Stimulated activated CD4-positive, alpha-beta T cell treated with anti-CD3 and anti-CD28 coated beads, Interleukin-1b, Interleukin-23, amount 100 ng/mL, for 24 hours (primary cell): ENCODE data around the gene TMEM235.
"Not testable (repeated sequence)": the region's sequence is repeated elsewhere in the genome, so short reads cannot be mapped to it uniquely, and the experiment has no call there.

ENCODE experiments used
- DNase-seq, 4 experiments: peaks; one replicate each; pipeline ENCODE4 v3.0.0-alpha.2; 2020; ENCODE audit warnings: low read depth in 4 of 4, low spot score in 1 of 4

Gene TMEM235

DNA sequence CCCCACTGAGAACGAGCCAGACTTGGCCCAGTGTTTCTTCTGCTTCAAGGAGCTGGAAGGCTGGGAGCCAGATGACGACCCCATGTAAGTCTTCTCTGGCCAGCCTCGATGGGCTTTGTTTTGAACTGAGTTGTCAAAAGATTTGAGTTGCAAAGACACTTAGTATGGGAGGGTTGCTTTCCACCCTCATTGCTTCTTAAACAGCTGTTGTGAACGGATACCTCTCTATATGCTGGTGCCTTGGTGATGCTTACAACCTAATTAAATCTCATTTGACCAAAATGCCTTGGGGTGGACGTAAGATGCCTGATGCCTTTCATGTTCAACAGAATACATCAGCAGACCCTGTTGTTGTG is 16.7 kb upstream of the TMEM235 start:
- DNase-seq, result no peak

DNA sequence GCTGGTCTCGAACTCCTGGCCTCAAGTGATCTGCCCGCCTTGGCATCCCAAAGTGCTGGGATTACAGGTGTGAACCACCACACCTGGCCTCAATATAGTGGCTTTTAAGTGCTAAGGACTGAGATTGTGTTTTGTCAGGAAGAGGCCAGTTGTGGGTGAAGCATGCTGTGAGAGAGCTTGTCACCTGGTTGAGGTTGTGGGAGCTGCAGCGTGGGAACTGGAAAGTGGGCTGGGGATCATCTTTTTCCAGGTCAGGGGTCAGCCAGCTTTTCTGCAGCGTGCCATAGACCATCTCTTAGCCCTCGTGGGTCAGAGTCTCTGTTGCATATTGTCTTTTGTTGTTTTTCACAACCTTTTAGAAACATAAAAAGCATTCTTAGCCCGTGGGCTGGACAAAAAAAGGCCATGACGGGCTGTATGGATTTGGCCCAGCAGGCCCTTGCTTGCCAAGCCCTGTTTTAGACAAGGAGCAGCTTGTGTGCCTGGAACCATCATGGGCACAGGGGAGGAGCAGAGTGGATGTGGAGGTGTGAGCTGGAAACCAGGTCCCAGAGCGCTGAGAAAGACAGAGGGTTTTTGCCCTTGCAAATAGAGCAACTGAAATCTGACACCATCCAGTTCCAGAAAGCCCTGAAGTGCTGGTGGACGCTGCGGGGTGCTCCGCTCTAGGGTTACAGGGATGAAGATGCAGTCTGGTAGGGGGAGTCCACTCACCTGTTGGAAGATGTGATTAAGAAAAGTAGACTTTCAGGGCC is 11.9 kb upstream of the TMEM235 start:
- no peak for DNase-seq

DNA sequence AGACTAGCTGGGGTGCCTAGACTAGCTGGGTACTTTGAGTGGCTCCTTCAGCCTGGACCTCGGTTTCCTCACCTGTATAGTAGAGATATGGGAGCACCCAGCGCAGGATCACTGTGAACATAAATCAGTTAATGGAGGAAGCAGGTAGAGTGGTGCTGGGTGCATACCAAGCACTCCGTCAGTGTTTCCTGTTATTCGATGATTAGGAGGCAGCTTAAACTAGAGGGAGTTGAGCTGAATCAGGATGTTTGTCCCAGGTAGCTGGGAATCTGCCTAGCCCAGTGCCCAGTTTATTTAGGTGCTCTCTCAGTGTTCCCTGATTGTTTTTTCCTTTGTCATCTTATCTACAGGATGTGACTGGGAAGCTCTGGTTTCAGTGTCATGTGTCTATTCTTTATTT is 8.4 kb upstream of the TMEM235 start:
- no peak for DNase-seq

DNA sequence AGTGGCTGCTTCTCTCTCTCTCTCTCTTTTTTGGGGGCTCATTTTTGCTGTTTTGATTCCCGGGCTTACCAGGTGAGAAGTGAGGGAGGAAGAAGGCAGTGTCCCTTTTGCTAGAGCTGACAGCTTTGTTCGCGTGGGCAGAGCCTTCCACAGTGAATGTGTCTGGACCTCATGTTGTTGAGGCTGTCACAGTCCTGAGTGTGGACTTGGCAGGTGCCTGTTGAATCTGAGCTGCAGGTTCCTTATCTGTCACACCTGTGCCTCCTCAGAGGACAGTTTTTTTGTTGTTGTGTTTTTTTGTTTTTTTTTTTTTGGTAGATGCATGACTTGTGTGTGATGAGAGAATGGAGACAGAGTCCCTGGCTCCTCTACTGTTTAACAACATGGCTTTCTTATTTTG is 7.7 kb upstream of the TMEM235 start:
- no peak for DNase-seq

DNA sequence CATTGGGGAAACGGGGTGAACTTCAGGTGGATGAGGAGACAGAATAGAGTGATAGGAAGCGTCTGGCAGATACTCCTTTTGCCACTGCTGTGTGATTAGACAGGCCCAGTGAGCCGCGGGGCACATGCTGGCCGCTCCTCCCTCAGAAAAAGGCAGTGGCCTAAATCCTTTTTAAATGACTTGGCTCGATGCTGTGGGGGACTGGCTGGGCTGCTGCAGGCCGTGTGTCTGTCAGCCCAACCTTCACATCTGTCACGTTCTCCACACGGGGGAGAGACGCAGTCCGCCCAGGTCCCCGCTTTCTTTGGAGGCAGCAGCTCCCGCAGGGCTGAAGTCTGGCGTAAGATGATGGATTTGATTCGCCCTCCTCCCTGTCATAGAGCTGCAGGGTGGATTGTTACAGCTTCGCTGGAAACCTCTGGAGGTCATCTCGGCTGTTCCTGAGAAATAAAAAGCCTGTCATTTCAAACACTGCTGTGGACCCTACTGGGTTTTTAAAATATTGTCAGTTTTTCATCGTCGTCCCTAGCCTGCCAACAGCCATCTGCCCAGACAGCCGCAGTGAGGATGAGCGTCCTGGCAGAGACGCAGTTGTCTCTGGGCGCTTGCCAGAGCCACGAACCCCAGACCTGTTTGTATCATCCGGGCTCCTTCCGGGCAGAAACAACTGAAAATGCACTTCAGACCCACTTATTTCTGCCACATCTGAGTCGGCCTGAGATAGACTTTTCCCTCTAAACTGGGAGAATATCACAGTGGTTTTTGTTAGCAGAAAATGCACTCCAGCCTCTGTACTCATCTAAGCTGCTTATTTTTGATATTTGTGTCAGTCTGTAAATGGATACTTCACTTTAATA is 7.0 kb upstream of the TMEM235 start:
- DNase-seq, result no peak

DNA sequence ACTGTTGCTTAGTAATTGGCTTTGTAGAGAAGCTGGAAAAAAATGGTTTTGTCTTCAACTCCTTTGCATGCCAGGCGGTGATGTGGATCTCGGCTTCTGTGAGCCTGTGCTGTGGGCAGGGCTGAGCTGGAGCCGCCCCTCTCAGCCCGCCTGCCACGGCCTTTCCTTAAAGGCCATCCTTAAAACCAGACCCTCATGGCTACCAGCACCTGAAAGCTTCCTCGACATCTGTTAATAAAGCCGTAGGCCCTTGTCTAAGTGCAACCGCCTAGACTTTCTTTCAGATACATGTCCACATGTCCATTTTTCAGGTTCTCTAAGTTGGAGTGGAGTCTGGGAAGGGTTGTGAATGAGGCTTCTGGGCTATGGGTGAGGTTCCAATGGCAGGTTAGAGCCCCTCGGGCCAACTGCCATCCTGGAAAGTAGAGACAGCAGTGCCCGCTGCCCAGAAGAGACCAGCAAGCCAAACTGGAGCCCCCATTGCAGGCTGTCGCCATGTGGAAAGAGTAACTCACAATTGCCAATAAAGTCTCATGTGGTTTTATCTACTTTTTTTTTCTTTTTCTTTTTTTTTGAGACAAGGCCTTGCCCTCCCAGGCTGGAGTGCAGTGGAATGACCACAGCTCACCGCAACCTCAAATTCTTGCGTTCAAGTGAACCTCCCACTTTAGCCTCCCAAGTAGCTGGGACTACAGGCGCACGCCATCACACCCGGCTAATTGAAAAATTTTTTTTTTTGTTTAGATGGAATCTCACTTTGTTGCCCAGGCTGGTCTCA is 6.2 kb upstream of the TMEM235 start:
- DNase-seq, result no peak

DNA sequence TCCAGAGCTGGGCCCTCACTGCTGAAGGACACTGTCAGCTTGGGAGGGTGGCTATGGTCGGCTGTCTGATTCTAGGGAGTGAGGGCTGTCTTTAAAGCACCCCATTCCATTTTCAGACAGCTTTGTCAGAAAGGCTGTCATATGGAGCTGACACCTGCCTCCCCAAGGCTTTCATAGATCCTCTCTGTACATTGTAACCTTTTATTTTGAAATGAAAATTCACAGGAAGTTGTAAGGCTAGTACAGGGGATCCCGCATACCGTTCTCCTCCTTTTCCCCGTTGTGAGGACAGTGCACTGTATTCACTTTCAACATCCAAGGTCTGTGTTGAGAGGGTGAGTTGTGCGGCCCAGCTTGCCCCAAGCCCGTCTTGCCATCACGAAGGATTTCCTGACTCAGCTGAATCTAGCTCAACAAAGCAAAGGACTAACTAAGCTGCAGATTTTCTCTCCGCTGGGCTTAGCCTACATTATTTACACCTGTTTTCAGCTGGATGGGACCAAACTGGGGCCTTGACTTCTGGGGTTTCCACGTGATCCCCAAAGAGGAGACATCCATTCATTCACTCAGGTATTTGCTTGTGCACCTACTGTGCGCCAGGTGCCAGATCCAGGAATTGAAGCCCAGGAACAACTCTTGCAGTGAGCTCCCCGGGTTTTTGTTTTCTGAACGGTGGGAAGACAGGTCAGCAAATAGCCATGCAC is 5.2 kb upstream of the TMEM235 start:
- no peak for DNase-seq

DNA sequence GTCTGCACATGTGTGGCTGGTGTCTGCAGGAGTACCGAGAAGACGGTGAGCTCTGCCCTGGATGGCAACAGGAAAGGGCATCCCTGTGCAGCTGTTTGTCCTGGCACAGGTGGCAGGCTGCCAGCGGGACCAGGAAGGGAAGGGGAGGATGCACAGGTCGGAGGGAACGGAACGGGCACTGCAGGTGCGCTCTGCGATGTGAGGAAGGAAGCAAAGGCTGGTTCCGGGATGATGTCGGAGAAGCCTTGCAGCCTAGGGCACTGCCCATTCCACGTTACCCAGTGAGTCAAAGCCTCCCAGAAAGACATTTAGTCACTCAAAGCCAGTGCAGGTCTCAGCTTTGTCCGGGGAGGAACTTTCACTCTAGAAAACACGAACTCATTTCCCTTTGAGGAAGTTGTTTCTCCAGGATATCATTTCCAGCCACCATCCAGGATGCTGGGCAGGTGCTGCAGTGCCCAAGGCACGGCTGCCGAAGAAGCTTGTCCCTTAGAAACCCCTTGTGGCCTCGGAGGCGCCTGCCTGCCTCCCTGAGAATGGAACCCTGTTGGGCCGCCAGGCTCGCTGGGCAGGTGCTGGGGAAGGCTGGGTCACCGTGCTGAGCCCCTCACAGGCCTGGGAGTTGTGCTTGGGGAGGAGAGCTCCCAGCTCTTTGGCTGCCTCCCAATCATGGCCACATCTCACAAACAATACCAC is 4.5 kb upstream of the TMEM235 start:
- DNase-seq, result no peak

DNA sequence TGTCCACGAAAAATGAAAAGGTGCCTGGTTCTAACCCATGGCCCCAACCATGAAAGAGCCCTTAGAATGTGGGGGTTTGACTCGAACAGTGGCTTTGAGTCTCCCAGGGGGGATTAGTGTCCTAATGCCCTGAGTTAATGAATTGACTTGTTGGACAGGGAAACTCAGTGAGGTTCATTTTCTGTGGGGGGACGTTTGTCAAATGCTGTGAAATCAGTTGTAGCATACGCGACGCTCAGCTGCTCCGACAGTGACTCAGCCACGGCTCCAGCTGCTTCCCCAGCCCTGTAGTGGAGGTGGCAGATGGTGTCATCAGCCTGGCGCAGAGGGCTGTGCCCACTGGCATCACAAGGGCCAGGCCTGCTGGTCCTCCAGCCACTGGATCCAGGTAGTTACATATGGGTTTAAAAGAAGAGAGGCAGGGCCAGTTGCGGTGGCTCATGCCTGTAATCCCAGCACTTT is 3.9 kb upstream of the TMEM235 start:
- no peak for DNase-seq

DNA sequence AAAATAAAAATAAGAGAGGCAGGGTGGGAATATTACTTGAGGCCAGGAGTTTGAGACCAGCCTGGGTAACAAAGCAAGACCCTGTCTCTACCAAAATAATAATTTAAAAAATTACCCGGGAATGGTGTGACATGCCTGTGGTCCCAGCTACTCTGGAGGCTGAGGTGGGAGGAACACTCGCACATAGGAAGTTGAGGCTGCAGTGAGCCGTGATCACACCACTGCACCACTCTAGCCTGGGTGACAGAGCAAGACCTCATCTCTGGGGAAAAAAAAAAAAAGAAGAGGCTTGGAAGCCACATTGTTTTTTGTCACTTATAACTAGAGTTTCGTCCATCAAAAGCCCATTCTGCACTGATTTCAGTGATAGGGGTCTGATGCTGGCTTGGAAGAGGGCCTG is 3.3 kb upstream of the TMEM235 start:
- DNase-seq, result no peak

DNA sequence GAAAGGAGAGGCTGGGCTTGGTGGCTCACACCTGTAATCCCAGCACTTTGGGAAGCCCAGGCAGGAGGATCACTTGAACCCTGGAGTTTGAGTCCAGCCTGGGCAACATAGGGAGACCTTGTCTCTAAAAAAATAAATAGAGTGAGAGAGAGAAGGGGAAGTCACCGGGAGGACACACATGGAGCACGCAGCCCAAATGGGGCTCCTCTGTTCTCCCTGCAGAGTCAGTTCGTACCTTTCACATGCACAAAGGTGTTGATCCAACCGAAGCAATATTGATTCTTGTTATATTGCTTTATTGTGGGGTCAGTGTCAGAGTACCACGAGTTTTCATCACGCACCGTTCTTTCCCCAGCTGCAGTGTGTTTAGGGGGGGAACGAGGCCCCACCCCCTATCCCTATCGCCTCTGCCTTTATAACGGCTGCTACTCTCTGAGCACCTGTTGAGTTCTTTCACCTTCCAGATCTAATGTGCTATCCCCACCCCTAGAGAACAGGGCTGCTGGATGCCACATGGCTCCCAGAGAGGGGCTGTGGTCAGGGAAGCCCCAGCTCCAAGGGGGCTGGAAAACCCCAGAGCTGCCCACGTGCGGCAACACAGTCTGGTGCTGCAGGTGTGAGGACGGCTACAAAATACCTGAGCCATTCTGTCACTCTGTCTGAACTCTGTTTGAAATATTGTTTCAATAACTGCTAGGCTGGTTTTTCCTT is 1.0 kb upstream of the TMEM235 start:
- no peak for DNase-seq

DNA sequence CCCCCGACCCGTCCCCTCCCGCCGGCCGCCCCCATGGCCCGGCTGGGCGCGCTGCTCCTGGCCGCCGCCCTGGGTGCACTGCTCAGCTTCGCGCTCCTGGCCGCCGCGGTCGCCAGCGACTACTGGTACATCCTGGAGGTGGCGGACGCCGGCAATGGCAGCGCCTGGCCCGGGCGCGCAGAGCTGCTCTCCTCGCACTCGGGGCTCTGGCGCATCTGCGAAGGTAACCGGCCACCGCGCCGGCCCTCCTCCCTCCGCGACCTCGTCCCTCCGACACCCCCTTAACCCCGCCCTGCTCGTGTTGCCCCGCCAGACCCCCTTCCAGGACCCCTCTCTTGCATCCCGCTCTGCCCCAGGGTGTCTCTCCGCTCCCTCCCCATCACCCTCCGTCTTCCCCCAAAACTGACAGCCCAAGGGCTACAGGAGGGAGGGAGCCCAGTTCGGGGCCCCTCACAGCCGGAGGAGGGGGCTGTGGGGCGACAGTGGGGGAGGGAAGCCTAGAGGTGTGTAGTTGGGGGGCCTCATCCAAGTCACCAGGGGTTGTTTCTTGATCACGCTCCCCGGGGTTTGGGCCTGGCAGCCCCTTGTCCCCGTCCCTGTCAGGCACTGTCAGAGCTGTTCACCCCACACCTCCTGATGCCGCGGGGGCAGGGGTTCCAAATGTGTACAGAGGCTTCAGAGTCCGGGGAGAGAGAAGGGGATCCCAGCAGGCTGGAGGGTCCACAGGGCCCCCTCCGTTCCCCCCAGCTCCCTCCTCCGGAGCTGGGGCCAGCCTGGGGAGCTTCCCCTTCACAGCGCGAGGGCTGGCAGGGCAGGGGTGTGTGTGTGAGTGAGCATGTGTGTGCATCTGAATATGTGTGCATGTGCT is 794 bp downstream of the TMEM235 start:
- DNase-seq, result no peak

DNA sequence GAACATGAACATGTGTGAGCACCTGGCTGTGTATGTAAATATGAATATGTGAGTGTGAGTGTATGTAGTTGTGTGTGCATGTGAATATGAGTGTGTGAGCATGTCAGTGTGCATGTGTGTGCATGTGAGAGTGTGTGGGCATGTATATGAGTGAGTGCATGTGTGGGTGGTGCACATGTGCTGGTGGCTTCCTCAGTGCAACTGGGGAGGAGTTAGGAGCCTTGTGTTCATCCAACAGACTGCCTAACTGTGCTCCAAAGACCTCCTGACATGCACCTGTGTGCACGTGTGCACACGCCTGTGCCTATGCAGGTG is 1.4 kb downstream of the TMEM235 start:
- no peak for DNase-seq

DNA sequence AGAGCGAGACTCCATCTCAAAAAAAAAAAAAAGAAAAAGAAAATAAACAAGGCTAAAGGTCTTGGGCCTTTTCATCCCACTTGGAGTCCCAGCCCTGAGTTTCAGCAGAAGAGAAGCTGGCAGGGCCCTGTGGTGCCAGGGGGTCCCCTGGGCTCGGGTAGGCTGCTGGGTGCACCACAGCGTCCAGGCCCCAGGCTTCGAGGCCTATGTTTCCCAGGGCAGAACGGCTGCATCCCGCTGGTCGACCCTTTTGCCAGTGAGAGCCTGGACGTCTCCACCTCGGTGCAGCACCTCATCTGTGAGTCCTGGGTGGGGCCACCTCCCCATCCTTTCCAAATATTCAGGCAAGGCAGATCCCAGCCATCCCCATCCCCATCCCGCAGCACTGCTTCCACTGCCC is 2.2 kb downstream of the TMEM235 start:
- no peak for DNase-seq

DNA sequence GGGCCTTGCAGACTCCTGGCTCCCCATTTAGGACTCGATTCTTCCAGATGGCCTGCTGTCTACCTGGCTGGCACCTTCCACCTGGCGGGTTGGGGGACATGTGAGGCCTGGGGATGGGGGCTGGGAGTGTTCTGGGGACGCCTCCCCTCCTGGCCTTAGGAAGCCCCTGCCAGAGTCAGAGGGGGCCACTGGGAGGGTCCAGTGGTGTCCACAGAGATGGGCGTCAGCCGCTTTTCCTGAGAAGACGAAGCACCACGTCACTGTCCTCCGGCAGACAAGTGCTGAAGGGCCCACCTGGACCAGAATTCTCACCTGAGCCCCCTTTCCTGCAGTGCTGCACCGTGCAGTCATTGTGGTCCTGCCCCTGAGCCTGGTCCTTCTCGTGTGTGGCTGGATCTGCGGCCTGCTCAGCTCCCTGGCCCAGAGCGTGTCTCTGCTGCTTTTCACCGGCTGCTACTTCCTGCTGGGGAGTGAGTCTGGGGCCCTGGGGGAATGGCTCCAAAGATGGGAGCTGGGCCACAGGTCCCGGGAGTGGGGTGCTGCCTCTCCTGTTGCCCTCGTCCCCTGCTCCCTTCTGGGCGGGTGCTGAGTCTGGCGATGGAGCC is 2.9 kb downstream of the TMEM235 start:
- DNase-seq, result no peak

DNA sequence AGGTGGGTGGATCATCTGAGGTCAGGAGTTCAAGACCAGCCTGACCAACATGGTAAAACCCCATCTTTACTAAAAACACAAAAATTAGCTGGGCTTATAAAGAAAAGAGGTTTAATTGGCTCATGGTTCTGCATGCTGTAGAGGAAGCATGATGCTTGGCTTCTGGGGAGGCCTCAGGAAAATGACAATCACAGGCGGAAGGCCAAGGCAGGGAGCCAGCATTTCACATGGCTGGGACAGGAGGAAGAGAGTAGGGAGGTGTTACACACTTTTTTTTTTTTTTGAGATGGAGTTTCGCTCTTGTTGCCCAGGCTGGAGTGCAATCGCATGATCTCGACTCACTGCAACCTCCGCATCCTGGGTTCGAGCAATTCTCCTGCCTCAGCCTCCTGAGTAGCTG is 3.6 kb downstream of the TMEM235 start:
- not testable (repeated sequence) for DNase-seq

DNA sequence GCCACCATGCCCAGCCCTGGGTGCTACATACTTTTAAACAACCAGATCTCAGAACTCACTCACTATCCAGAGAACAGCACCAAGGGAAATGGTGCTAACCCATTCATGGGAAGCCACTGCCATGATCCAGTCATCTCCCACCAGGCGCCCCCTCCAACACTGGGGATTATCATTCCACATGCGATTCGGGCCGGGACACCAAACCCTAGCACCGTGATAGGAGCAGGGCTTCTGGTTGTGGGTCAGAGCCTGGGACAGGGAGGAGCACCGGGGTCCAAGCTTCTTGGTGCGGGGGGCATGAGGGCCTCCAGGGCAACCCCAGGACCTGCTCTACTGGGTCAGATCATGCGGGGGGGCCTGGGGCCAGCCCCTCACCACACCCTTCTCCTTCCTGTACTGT is 4.5 kb downstream of the TMEM235 start:
- no peak for DNase-seq

DNA sequence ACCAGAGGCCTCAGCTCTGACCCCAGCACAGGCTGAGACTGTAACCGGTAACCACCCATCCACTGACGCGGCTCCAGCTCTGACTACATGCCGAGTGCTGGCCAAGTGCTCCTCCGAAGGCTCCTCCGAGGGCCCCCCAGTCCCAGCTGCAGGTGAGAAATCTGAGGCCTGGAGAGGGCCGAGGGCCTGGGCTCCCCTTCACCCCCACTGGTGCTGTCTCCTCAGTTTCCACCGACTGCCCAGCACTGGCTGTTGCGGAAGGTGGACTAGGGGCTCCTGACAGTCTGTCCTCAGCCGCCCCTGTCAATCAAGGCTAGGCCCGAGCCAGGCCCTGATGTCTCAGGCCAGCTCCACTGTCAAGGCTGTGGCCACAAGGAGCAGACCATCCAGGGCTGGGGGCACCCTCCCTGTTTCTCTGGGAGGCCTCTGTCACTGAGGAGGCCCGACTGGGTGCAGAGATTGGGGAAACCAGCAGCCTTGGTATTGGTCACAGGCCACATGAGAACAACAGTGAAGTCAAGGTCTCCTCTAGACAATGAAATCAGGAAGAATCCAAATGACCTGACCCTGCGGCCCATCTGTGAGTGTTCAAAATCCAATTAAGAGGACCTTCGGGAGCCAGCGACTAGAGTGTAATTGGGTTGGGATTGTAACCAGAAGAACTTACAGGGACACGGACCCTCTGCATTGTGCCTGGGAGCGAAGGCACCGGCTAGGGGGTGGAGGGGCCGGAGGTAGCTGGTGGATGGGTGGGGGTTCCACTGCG is 5.1 kb downstream of the TMEM235 start:
- DNase-seq, result no peak
